Activated naive CD4-positive, alpha-beta T cell treated with anti-CD3 and anti-CD28 coated beads for 36 hours (primary cell): ENCODE results near the gene STAB2. TPM values are rescaled to one million over a fixed set of nuclear protein-coding genes. Genes with fewer than 3 reads are reported as not detected.

Source experiments
- CTCF ChIA-PET: fragments of 350-600 bp; sonication (Branson Sonifier 250); formaldehyde crosslinking; loops from one replicate; lab custom pipeline; 2021; ENCODE audit warnings: antibody characterized with exemption; lab: Charles Lee
- DNase-seq: peaks from one replicate; pipeline ENCODE4 v3.0.0-alpha.2; 2020
- H3K27ac Mint-ChIP-seq: one replicate; pipeline ENCODE4 v1.8.0; 2021; ENCODE audit warnings: mild to moderate bottlenecking, mixed read lengths
- H3K27me3 Mint-ChIP-seq: one replicate; pipeline ENCODE4 v1.8.0; 2021; ENCODE audit warnings: low read depth, mixed read lengths
- H3K36me3 Mint-ChIP-seq: one replicate; pipeline ENCODE4 v1.8.0; 2021; ENCODE audit warnings: low read depth, mixed read lengths
- H3K4me1 Mint-ChIP-seq: one replicate; pipeline ENCODE4 v1.8.0; 2021; ENCODE audit warnings: low read depth, mixed read lengths
- H3K4me3 Mint-ChIP-seq: one replicate; pipeline ENCODE4 v1.8.0; 2021; ENCODE audit warnings: mild to moderate bottlenecking, moderate library complexity, mixed read lengths
- H3K9me3 Mint-ChIP-seq: one replicate; pipeline ENCODE4 v1.8.0; 2021; ENCODE audit warnings: mixed read lengths
- intact Hi-C: fragments of 100-400 bp; cut with micrococcal nuclease; formaldehyde crosslinking; loops from one replicate; pipeline ENCODE4 v1.15.1; 2023
- total RNA-seq, 2 experiments: library from RNA; stranded (reverse); gene quantifications; one replicate each; pipeline ENCODE4 v1.2.3, GENCODE V29; 2021

The STAB2 gene
- total RNA-seq, 2 experiments from 2014 or later, result not detected

DNA sequence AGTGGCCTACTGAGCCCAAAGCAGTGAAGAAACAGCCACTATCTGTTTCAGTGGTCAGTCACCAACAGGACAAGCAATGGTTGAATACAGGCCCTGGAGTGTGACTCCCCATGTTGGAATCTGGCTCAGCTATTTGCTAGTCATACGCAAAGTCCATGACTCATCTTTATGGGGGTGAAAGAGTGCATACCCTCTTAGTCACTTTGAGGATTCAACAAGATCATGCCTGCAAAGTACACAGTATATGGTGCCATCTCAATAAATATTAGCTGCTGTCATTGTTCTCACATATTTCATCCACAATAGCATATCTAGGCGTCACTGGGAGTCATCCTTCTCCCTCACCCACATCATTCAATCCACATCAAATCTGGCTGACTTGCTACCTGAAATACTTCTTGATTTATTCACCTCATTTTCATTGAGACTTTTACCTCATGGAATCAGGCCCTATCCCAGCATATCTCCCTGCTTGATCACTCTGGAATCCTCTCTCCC, 26.4 kb upstream of the STAB2 start:
- H3K4me1 Mint-ChIP-seq, result no peaks in the 10 kb centered on the region
- intact Hi-C loops, result no loop called here
- CTCF ChIA-PET, result interaction anchor here (1.5 kb wide), 1 partner anchor 12 kb away, joined by 4 read pairs; no protein-coding TSS in a partner anchor

DNA sequence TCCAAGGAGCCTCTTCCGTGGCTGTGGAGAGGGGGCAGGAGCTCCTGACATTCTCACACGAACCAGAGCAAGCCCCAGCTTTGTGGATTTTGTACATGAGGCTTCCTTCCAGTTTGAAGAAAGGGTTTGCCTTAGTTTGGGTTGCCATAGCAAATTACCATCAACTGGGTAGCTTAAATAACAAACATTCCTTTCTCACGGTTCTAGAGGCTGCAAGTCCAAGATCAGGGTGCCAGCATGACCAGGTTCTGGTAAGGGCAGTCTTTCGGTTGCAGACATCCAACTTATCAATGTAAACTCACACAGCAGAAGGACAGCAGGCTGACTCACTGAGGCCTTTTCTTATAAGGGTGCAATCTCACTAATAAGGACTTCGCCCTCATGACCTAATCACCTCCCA, 25.9 kb upstream of the STAB2 start:
- no peak for DNase-seq
- Mint-ChIP-seq H3K27ac (no peak overlapping the region), H3K36me3 (no peaks in the 10 kb centered on the region), H3K4me3 (no peak overlapping the region), H3K4me1 (no peaks in the 10 kb centered on the region), H3K9me3 (peaks cover 13% of the 10 kb centered on the region), H3K27me3 (peaks cover 7% of the 10 kb centered on the region)
- CTCF ChIA-PET, result interaction anchor here (1.5 kb wide), 1 partner anchor 13 kb away, joined by 4 read pairs; no protein-coding TSS in a partner anchor
- intact Hi-C loops, result no loop called here

More for the DNA sequence above, 26.4 kb upstream of the STAB2 start:
- peaks cover 7% of the 10 kb centered on the region for H3K27me3 Mint-ChIP-seq
- H3K36me3 Mint-ChIP-seq, result no peaks in the 10 kb centered on the region
- peaks cover 9% of the 10 kb centered on the region for H3K9me3 Mint-ChIP-seq
- H3K27ac Mint-ChIP-seq, result no peak overlapping the region
- no peak for DNase-seq
- no peak overlapping the region for H3K4me3 Mint-ChIP-seq

DNA sequence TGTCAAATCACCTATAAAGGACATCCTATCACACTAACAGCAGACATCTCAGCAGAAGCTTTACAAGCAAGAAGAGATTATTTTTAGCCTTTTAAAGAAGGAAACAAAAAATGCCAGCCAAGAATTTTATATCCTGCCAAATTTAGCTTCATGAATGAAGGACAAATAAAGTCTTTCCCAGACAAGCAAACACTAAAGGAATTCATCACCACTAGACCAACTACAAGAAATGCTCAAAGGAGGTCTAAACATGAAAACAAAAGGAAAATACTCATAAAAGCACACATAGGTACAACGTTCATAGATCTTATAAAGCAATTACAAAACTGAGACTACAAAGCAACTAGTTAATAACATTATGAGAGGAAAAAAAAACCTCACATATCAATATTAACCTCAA, 20.7 kb upstream of the STAB2 start:
- Mint-ChIP-seq H3K4me3 (no peak overlapping the region), H3K27me3 (peaks cover 41% of the 10 kb centered on the region), H3K27ac (no peak overlapping the region), H3K4me1 (no peaks in the 10 kb centered on the region), H3K9me3 (peaks cover 19% of the 10 kb centered on the region), H3K36me3 (peaks cover 2% of the 10 kb centered on the region)
- DNase-seq, result no peak
- intact Hi-C loops, result no loop called here
- CTCF ChIA-PET, result no interaction called here

DNA sequence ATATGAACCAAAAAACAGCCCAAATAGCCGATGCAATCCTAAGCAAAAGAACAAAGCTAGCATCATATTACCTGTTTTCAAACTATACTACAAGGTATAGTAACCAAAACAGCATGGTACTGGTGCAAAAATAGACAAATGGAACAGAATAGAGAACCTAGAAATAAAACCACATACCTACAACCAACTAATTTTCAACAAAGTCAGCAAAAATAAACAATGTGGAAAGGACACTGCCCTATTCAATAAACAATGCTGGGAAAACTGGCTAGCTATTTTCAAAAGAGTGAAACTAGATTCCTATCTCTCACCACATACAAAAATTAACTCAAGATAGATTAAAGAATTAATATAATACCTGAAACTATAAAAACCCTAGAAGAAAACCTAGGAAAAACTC, 17.8 kb upstream of the STAB2 start:
- Mint-ChIP-seq H3K27me3 (peaks cover 48% of the 10 kb centered on the region), H3K4me1 (no peaks in the 10 kb centered on the region), H3K27ac (no peak overlapping the region), H3K36me3 (peaks cover 2% of the 10 kb centered on the region), H3K9me3 (peaks cover 19% of the 10 kb centered on the region), H3K4me3 (no peak overlapping the region)
- DNase-seq, result no peak
- CTCF ChIA-PET, result no interaction called here
- intact Hi-C loops, result no loop called here

DNA sequence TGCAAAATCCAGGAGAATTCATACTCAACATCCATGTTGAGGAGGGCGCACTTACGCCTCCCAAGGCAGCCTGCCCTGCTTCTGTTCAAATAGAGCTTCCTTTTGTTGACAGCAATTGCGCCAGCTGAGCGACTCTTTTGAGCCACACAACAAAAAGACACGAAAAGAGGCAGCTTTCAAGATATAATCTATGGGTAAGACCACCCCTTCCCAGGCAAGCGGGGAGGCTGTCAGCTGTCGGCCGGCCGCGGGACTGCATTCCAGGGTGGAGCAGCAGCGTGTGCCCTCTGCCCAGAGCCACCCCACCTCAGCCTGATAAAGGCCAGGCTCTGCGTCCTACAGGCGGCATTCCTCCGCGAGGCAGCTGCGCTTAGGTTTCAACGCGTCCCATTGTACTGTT, 15.8 kb upstream of the STAB2 start:
- no peak overlapping the region for H3K4me3 Mint-ChIP-seq
- H3K27me3 Mint-ChIP-seq, result peaks cover 64% of the 10 kb centered on the region
- H3K9me3 Mint-ChIP-seq, result peaks cover 5% of the 10 kb centered on the region
- peaks cover 2% of the 10 kb centered on the region for H3K36me3 Mint-ChIP-seq
- DNase-seq, result no peak
- intact Hi-C loops, result no loop called here
- H3K27ac Mint-ChIP-seq, result no peak overlapping the region
- peaks cover 5% of the 10 kb centered on the region for H3K4me1 Mint-ChIP-seq
- CTCF ChIA-PET, result interaction anchor here (0.5 to 2.4 kb wide), 4 partner anchors 17 to 36 kb away, joined by 3 to 10 read pairs (median 3); no protein-coding TSS in a partner anchor

DNA sequence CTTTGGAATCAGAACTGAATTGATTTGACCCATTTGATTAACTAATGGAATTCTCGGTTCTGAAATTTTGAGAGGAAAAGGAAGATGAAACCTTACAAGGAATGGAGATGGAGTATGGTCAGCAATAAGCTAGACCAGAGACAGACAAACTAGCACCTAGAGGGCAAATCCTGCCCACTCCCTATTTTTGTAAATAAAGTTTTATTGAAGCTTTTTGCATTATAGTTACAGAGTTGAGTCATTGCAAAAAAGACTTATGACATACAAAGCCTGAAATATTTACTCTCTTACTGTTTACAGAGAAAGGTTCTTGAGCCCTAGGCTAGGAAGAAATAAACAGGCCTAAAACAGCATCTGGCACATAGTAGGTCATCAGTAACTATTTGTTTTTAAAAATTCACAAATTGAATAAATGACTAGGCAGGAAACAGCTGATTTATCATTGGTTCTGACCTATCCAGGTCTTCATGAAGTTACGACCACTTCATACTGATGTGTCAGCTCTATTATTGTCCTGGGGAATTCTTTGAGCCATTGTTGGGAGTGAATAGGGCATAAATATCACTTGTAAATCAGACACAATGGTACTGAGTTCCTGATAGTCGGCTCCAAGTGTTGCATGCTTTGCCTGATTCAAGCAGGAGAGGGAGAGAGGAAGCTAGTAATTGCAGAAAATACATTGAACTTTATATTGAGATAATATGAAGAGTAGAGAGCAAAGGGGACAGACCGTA, 14.6 kb upstream of the STAB2 start:
- Mint-ChIP-seq H3K36me3 (peaks cover 1% of the 10 kb centered on the region), H3K27ac (no peak overlapping the region), H3K4me3 (no peak overlapping the region), H3K4me1 (peaks cover 5% of the 10 kb centered on the region), H3K9me3 (no peaks in the 10 kb centered on the region), H3K27me3 (peaks cover 66% of the 10 kb centered on the region)
- intact Hi-C loops, result no loop called here
- DNase-seq, result no peak
- CTCF ChIA-PET, result interaction anchor here (0.8 to 2.4 kb wide), 2 partner anchors 15 to 25 kb away, joined by 4 to 10 read pairs; partner anchors contain the start of gene STAB2

DNA sequence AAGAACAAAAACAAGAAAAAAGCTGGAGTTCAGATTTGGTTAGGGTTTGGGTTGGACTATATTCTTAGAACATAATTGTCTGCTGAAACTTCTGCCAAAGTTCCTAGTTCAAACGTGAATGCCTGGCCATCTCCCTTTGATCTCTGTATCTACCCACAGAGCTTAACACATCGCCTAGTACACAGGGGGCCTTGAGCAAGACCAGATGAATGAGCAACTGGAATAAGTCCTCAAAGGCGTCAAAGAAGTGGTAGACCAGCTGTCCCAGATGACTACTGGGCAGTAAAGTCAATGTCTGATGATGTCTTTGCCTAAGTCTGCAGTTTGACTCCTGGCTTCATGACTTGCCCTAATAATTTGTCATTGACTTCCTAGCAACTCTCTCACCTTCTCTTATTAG, 13.9 kb upstream of the STAB2 start:
- CTCF ChIA-PET, result interaction anchor here (0.8 kb wide), 1 partner anchor 14 kb away, joined by 4 read pairs; the partner anchor contains the start of gene STAB2
- Mint-ChIP-seq H3K4me3 (no peak overlapping the region), H3K4me1 (peaks cover 5% of the 10 kb centered on the region), H3K36me3 (peaks cover 1% of the 10 kb centered on the region), H3K9me3 (no peaks in the 10 kb centered on the region), H3K27me3 (peaks cover 61% of the 10 kb centered on the region), H3K27ac (no peak overlapping the region)
- intact Hi-C loops, result no loop called here
- DNase-seq, result no peak

DNA sequence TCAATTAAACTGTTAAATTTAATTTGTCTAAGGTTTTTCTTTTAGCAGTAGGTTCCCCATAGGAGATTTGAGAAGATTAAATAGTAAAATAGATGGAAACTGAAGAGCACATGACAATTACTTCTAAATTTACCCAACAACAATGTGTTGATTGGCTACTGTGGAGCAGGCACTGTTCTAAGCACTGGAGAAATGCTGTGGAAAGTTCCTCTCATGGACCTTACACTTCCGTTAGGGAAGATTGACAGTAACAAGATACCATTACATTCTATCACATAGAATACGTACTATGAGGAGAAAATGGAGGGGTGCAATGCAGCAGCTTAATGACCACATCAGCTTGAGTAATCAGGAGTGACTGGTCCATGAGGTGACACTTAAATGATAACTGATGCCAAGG, 8.1 kb upstream of the STAB2 start:
- intact Hi-C loops, result no loop called here
- Mint-ChIP-seq H3K27me3 (peaks cover 29% of the 10 kb centered on the region), H3K36me3 (no peaks in the 10 kb centered on the region), H3K4me1 (peaks cover 5% of the 10 kb centered on the region), H3K27ac (no peak overlapping the region), H3K9me3 (no peaks in the 10 kb centered on the region), H3K4me3 (no peak overlapping the region)
- DNase-seq, result no peak
- CTCF ChIA-PET, result no interaction called here

DNA sequence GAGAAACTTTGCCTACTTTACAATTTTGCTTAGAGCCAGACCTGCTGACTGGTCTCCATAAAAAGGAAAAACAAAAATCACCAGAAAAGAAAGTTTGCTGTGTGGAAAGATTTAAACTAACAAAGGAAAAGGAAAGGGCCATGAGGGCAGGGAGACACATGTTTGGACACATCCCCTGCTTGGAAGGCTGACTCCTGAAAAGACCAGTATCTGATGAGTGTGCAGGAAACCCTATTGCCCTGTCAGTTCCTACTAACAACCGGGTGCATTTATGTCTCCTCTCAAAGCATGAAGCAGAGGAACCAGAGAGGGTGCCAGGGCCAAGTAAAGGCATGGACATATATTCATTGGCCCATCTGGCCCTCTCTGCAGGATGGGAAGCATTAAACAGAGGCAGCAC, 7.0 kb upstream of the STAB2 start:
- CTCF ChIA-PET, result no interaction called here
- Mint-ChIP-seq H3K9me3 (no peaks in the 10 kb centered on the region), H3K27me3 (peaks cover 21% of the 10 kb centered on the region), H3K4me3 (no peak overlapping the region), H3K27ac (no peak overlapping the region), H3K36me3 (no peaks in the 10 kb centered on the region), H3K4me1 (peaks cover 5% of the 10 kb centered on the region)
- no peak for DNase-seq
- intact Hi-C loops, result no loop called here

DNA sequence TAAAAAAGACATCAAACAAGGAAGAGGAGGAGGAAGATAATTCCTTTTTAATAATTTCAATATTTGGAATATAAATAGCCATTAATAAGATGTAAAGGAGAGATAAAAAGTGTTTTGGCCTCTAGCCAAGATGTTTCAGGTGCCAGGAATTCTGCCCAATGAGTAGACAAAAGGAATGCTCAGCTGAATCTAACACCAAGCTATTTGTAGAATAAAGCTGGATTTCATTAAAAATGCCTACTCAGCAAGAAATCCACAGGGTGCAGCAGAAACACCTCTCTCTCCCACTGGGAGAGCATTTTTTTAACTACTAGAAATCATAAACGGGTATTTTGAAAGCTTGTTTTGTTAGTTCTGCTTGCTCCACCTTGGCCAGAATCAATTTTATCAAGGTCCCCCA, 4.1 kb upstream of the STAB2 start:
- Mint-ChIP-seq H3K9me3 (no peaks in the 10 kb centered on the region), H3K27me3 (peaks cover 5% of the 10 kb centered on the region), H3K27ac (no peak overlapping the region), H3K36me3 (no peaks in the 10 kb centered on the region), H3K4me1 (no peaks in the 10 kb centered on the region), H3K4me3 (no peak overlapping the region)
- DNase-seq, result no peak
- CTCF ChIA-PET, result interaction anchor here (0.5 kb wide), 1 partner anchor 1514 kb away, joined by 4 read pairs; no protein-coding TSS in a partner anchor
- intact Hi-C loops, result no loop called here

DNA sequence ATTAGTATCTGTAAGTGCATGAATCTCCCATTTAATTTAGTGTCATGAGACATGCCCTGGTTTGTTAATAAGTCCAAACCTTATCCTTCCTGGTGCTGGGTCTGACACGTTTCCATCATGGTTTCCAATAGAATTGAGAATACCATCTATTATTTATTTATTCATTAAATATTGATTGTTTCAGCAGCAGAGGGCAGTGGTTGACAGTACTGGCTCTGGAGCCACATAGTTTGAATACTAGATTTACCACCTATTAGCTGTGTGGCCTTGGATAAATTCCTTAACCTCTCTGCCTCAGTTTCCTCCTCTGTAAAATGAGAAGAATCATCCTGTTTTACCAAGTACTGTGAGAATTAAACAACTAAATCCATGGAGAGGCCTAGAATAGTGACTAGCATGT, 941 bp upstream of the STAB2 start:
- no peak for DNase-seq
- H3K4me3 Mint-ChIP-seq, result no peak overlapping the region
- no peak overlapping the region for H3K27ac Mint-ChIP-seq
- H3K36me3 Mint-ChIP-seq, result no peaks in the 10 kb centered on the region
- no peaks in the 10 kb centered on the region for H3K9me3 Mint-ChIP-seq
- no peaks in the 10 kb centered on the region for H3K4me1 Mint-ChIP-seq
- CTCF ChIA-PET, result no interaction called here
- intact Hi-C loops, result no loop called here
- peaks cover 3% of the 10 kb centered on the region for H3K27me3 Mint-ChIP-seq

DNA sequence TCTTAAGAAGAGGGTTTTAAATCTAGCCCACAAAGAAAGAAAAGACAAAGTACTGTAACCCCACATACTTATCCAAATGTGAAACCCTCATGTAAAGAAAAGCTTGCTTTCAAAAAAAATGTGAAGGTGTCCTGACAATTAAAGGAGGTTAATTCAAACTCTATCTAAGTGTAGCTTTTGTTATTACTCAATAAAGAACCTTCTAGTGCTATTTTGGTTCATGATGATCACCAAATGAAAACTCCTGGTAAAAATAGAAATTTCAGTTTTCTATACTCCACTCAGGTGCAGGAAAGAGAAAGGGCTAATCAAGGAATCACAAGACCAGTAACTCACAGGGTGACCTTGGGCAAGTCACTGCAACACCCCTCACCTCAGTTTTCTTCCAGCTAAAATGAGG, 1.6 kb downstream of the STAB2 start:
- CTCF ChIA-PET, result interaction anchor here (0.7 kb wide), 1 partner anchor 18 kb away, joined by 3 read pairs; no protein-coding TSS in a partner anchor
- Mint-ChIP-seq H3K4me3 (no peak overlapping the region), H3K4me1 (no peaks in the 10 kb centered on the region), H3K27me3 (peaks cover 4% of the 10 kb centered on the region), H3K27ac (no peak overlapping the region), H3K9me3 (peaks cover 2% of the 10 kb centered on the region), H3K36me3 (no peaks in the 10 kb centered on the region)
- no peak for DNase-seq
- intact Hi-C loops, result no loop called here

DNA sequence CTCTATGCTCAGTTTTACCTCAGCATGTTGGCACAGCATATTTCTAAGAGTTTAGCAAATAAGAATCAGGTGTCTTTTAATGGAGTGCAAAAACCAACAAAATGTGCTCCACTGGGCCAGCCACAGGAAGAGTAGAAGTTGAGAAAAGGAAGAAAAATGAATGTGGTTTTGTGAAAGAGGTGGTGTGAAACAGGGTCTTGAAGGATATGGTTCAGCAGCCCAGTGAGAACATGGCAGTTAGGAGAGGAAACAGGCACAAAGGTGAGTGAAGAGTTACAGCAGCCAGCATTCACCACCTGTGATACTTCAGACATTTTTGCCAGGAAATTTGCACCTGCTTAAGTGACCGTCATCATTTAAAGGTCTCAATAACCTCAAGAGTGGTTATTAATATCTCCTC, 2.4 kb downstream of the STAB2 start:
- Mint-ChIP-seq H3K4me1 (no peaks in the 10 kb centered on the region), H3K36me3 (no peaks in the 10 kb centered on the region), H3K27ac (no peak overlapping the region)

More for the DNA sequence above, 2.4 kb downstream of the STAB2 start:
- DNase-seq, result no peak
- peaks cover 4% of the 10 kb centered on the region for H3K27me3 Mint-ChIP-seq
- H3K4me3 Mint-ChIP-seq, result no peak overlapping the region
- intact Hi-C loops, result no loop called here
- H3K9me3 Mint-ChIP-seq, result peaks cover 2% of the 10 kb centered on the region
- CTCF ChIA-PET, result no interaction called here
